CD4-positive, alpha-beta T cell treated with Interleukin-2 at 100 ng/mL for 4 hours (primary cell): ENCODE data around the gene GNG3.
"Not testable (repeated sequence)": the region's sequence is repeated elsewhere in the genome, so short reads cannot be mapped to it uniquely, and the experiment has no call there.

Source experiments
- DNase-seq: peaks from one replicate; pipeline ENCODE4 v3.0.0-alpha.2; 2020; ENCODE audit warnings: low spot score

The GNG3 gene

DNA sequence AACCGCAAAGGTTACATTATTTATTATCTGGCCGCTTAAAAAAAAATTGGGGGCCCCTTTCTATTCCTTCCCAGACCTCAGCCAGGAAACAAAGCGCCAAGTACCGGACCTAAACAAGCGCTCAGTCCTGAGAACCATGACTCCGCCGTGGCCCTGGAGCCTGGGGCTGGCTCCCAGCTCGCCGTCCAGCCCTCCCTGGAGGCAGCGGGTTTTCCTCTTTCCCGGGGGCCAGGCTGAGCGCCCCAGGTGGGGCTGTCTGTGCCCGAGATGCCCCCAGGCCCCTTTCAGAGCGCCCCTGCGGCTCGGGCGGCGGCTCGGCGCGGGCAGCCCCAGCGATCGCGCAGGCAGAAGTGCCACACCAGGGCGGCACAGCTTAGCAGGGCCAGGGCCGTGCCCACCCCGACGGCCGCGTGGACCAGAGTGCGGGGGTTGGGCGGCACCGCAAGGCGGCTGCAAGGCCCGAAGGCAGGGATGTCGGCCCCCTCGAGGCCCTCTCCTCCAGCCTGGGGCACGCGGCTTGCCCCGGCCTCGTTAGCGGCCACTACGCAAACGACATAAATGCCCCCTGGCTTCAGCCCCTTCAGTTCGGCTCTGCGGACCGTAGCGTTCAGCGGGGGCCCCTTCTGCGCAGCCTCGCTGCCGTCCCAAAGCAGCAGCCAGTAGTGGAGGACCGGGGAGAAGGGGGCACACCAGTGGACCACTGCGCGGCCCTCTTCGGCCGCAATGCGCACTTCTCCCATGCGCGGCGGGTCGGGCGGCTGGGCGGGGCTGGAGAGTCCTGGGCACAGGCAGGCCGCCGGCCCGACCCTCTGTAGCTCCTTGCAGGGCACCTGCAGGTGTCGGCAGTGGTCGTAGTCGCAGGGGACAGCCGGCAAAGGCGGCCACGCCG, 19.7 kb upstream of the GNG3 start:
- DNase-seq: no peak

DNA sequence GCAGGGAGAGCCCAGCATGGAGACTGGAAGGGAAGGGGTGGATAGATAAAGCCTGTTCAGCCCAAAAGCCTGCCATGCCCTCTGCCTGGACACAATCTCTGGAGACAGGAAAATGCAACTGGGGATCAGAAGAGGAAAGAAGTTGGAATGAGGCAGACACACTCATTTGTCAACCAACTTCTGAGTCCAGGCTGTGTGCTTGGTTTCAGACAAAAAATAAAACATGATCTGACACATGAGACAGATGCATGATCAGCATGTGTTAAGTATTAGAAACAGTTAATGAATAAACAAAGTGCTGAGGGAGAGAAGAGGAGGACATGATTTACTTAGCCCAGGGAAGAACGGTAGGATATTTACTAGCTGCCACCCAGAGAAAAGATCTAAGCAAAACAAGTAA, 19.0 kb upstream of the GNG3 start:
- DNase-seq: no peak

- DNase-seq: no peak
These were observed 17.9 kb upstream of the GNG3 start, which contains the start of gene LRRN4CL for GRCh38 chr11:62689421-62690183. TSS of gene LRRN4CL (minus strand) at chr11:62689530. CDS start at chr11:62688508, 1,022 bp downstream.

- not testable (repeated sequence) for DNase-seq
These were observed 13.9 kb upstream of the GNG3 start for GRCh38 chr11:62693624-62694023.

DNA sequence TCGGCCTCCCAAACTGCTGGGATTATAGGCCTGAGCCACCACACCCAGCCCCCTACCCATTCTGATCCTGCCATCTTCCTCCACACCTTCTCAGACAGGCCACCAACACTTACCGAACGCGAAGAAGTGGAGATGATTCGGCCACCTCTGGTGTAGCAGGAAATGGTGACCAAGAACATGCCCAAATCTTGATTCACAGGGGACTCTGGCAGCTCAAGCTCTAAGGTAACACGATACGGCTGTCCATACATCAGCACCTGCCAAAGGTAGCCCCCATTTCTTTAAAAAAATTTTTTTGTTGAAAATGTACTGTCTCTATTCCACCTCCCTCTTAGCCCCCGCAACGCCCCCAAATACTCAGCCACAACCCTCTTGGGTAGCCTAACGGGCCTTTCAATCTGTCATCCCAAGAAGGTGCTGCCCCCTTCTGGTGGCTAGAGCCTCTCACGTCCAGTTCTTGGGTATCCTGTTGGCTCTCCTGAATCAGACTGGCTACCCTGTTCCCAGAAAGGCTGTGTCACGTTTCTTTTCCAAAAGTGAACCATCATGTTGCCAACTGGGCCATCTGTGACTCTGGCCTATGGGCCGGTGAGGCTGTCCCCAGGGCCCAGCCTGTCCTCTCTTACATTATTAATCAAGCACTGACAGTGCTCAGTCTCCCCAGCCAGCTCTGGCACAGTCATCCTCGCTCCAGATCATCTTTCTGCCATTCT, 12.9 kb upstream of the GNG3 start:
- peak; percentile 83 for DNase-seq

GRCh38 chr11:62702246-62702645, 5.2 kb upstream of the GNG3 start:
- no peak for DNase-seq

DNA sequence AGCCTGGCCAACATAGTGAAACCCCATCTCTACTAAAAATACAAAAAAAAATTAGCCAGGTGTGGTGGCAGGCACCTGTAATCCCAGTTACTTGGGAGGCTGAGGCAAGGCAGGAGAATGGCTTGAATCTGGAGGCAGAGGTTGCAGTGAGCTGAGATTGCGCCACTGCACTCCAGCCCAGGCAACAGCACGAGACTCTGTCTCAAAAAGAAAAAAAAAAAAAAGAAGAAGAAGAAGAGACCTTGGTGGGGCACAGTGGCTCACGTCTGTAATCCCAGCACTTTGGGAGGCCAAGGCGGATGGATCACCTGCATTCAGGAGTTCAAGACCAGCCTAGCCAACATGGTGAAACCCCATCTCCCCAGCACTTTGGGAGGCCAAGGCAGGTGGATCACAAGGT, 3.6 kb upstream of the GNG3 start:
- not testable (repeated sequence) for DNase-seq

GRCh38 chr11:62705413-62705812, 2.1 kb upstream of the GNG3 start:
- DNase-seq: no peak

DNA sequence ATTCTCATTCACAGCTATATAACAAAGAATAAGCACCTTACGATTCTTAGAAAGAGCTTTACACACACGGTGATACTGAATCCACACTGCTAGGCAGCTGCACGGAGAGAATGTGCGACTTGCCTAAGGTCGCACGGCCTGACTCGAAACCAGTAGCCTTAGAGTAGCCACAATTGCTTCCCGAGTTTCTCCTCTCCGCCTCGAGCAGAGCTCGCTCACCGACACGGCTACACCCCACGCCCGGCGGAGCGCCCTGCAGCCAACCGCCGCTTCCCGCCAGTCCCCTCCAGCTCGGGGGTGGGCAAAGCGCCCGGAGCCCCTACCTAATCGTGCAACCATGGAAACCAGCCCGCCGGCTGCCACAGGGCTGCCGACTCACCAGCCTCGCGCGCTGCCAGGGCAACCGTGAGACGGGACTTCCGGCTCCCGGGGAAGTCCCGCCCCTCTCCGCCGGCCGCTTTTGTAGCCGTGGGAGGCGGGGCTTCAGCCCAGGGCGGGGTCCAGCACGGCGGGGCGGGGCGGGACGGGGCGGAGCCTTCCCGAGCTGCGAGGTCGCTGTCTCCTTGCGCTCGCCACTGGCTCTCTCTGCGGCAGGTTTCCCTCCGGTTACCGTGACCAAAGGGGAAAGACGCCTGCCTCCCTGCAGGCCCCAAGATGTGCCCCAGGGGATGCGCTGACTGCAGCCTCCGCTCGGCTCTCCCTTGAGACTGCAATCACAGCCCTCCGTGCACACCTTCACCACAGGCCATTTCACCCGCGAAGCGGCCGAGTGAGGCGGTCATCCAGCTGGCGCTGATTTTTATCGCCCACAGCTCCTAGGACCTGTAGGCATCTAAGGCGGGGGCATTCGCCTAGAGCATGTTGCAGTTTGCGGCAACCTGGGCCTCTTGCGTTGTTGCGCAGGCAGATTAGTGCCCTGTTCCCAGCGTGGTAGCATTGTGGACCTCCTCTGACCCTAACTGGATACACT, 1.3 kb upstream of the GNG3 start:
- peak; percentile 94 for DNase-seq

DNA sequence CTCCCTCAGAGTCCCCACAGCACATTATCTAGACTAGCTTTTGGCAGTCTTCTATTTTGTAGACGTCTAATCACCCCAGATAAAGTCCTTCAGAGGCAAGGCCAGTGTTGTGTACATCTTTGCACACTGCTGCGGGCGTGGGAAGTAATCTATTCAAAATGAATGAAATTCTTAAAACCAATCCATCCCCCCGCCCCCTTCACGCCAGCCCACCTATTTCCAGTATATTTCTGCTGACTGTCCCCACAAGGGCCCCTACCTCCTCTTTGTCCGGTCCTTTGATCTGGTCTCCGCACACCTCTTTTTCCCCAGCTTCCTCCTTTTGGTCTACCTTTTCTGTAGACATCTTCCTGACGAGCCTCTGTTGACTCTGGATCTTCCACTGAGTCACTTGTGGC, 627 bp upstream of the GNG3 start:
- DNase-seq: no peak

DNA sequence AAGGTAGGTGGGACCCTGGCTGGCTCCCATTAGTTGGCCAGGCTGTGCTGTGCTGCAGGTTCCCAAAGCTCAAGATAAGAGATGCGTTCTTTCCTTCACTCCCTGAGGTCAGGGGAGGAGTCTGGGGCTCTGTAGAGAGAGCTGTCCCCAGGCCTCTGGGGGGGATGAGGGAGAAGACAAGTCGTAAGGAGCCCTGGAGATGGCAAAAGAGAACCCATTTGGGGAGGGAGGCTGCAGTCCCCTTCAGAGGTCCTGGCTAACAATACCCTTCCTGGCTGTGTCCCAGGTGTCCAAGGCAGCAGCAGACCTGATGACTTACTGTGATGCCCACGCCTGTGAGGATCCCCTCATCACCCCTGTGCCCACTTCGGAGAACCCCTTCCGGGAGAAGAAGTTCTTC, 916 bp downstream of the GNG3 start:
- no peak for DNase-seq

DNA sequence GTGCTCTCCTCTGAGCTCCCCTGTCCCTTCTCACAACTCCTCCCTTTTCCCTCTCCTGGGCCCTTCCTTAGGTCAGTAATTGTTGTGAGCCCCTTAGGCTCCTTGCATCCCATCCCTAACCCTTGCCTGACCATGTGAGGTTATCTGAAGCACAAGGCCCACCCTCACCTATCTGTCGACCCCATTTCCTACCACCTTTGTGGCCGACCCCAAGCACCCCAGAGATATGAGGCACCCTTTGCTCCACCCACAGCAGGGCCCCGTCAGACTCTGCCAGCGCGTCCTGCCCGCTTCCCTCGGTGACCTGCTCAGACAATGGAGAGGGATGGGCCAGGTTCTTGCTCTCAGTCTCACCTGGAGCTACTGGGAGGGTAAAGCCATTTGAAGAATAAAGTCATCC, 1.3 kb downstream of the GNG3 start:
- peak; percentile 54 for DNase-seq

DNA sequence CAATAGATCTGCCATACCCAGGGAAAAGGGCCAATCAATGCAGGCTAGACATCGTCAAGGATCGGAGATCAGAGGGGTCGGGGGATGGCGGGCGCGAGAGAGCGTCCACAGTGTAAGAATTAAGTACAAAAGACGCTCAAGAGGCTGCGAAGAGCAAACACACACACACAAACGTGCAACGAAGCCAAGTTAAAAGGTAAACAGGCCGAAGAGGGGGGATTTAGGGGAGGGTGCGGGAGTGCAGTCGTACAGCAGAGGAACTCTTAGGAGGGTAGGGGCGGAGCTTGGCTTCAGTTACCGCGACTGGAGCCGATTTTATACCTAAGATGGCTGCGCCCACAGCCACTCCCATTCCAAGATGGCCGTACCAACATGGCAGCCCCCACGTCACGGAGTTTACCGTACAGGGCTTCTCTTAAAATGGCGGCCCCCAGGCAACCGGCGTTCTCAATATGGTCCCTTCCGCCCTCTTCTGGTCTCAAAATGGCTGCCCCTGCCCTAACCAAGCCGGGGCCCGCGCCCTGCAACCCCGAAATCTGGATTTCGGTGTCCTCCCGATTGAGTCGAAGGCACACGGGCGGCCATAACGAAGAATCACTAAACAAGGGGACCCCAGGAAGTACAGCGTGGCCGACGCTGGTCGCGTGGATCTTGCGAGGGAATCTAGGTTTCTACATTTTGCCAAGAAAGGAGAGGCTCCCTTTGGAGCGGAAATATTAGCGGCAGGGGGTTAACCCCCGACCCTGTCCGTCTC, 1.9 kb downstream of the GNG3 start:
- peak; percentile 98 for DNase-seq

GRCh38 chr11:62710001-62710345, 2.5 kb downstream of the GNG3 start:
- DNase-seq: no peak

DNA sequence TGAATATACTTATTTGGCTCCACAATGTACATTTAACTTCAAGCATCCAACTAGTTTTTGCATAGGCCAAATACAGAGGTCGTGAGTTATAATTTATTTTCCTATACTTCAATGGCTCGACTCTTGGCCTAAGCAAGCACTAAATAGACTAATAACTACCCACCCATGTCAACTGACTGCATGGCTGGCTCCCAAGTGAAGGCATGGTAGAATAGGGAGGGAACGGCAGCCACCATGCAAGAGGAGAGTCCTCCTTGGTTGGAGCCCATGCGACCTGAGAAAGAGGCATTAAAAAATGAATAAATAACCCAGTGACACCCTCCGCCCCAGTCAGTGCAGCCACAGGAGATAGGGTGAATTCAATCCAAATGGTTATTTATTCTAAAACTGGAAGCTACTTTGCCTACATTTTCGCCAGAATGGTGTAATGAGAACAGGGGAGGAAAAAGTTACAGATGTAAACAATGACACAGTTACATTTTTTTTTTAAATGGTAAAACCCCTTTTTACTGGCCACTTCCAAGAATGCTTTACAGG, 4.9 kb downstream of the GNG3 start:
- DNase-seq: no peak

DNA sequence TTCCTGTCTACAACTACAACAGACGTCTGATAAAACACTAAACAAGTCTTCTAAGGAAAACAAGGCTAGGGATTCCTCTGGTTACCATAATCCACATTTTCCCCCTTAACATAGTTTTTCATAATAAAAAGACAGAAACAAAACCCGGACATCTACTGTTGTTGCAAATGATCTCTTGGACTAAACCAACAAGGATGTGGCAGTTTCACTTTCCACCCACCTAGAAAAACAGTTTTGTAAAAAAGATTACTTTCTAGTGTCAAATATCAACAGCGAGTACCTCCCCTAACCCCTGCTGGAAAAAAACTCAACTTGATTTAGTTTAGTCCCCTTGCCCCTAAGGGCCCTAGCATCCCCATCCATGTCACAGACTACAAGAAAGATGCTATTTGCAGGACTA, 5.4 kb downstream of the GNG3 start:
- peak; percentile 21 for DNase-seq

- no peak for DNase-seq
These were observed 5.9 kb downstream of the GNG3 start for GRCh38 chr11:62713343-62713742.

GRCh38 chr11:62715150-62716130, 8.0 kb downstream of the GNG3 start:
- no peak for DNase-seq

GRCh38 chr11:62716206-62716605, 8.7 kb downstream of the GNG3 start:
- no peak for DNase-seq
